ENCODE results near the gene UBE2F.
A peak's percentile ranks its signal among the peaks of the same experiment; 100 is the strongest.
"Not testable (repeated sequence)": the region's sequence is repeated elsewhere in the genome, so short reads cannot be mapped to it uniquely, and the experiment has no call there.

UBE2F gene

GRCh38 chr2:237979331-237979730 lies 12.5 kb downstream of the UBE2F start:
- DNase-seq (ENCODE audit: low read depth in 2 of 2) = no peak

- DNase-seq (ENCODE audit: low read depth in 2 of 2) = no peak
Observed at GRCh38 chr2:237980087-237980486, 13.3 kb downstream of the UBE2F start.

- DNase-seq (ENCODE audit: low read depth in 2 of 2) = no peak
Observed at GRCh38 chr2:237980751-237981150, 13.9 kb downstream of the UBE2F start.

GRCh38 chr2:237981621-237982020 lies 14.8 kb downstream of the UBE2F start:
- not testable (repeated sequence) for DNase-seq (ENCODE audit: low read depth in 2 of 2)

- no peak for DNase-seq (ENCODE audit: low read depth in 2 of 2)
Observed at GRCh38 chr2:237982039-237982725, 15.4 kb downstream of the UBE2F start.

GRCh38 chr2:237983922-237984321 lies 17.1 kb downstream of the UBE2F start:
- DNase-seq (ENCODE audit: low read depth in 2 of 2) = no peak

GRCh38 chr2:237987268-237987667 lies 20.5 kb downstream of the UBE2F start:
- no peak for DNase-seq (ENCODE audit: low read depth in 2 of 2)

GRCh38 chr2:237993701-237994100 lies 26.9 kb downstream of the UBE2F start:
- no peak for DNase-seq (ENCODE audit: low read depth in 2 of 2)

- no peak for DNase-seq (ENCODE audit: low read depth in 2 of 2)
Observed at GRCh38 chr2:237995036-237995435, 28.2 kb downstream of the UBE2F start.

- no peak for DNase-seq (ENCODE audit: low read depth in 2 of 2)
Observed at GRCh38 chr2:237996021-237996593, 29.3 kb downstream of the UBE2F start.

GRCh38 chr2:237997521-237997920 lies 30.7 kb downstream of the UBE2F start:
- no peak for DNase-seq (ENCODE audit: low read depth in 2 of 2)

- DNase-seq (ENCODE audit: low read depth in 2 of 2) = peak in 1 of 2 donors; percentile 26
Observed at GRCh38 chr2:237998530-237998929, 31.7 kb downstream of the UBE2F start.

GRCh38 chr2:238003234-238004031 lies 36.6 kb downstream of the UBE2F start:
- DNase-seq (ENCODE audit: low read depth in 2 of 2) = no peak

- DNase-seq (ENCODE audit: low read depth in 2 of 2) = no peak
Observed at GRCh38 chr2:238004077-238004830, 37.4 kb downstream of the UBE2F start.

- DNase-seq (ENCODE audit: low read depth in 2 of 2) = no peak
Observed at GRCh38 chr2:238005528-238005927, 38.7 kb downstream of the UBE2F start.

GRCh38 chr2:238006510-238006909 lies 39.7 kb downstream of the UBE2F start:
- DNase-seq (ENCODE audit: low read depth in 2 of 2) = no peak

- no peak for DNase-seq (ENCODE audit: low read depth in 2 of 2)
Observed at GRCh38 chr2:238007924-238008323, 41.1 kb downstream of the UBE2F start.

- DNase-seq (ENCODE audit: low read depth in 2 of 2) = no peak
Observed at GRCh38 chr2:238009563-238009962, 42.7 kb downstream of the UBE2F start.

GRCh38 chr2:238010572-238010971 lies 43.8 kb downstream of the UBE2F start:
- DNase-seq (ENCODE audit: low read depth in 2 of 2) = no peak

GRCh38 chr2:238013806-238014205 lies 47.0 kb downstream of the UBE2F start:
- DNase-seq (ENCODE audit: low read depth in 2 of 2) = no peak

GRCh38 chr2:238015705-238016104 lies 48.9 kb downstream of the UBE2F start:
- DNase-seq (ENCODE audit: low read depth in 2 of 2) = no peak

- no peak for DNase-seq (ENCODE audit: low read depth in 2 of 2)
Observed at GRCh38 chr2:238016526-238016925, 49.7 kb downstream of the UBE2F start.

Data from activated CD8-positive, alpha-beta memory T cell treated with anti-CD3 and anti-CD28 coated beads for 4 hours (primary cell).